ENCODE data around the gene ABCB4.

The ABCB4 gene

DNA sequence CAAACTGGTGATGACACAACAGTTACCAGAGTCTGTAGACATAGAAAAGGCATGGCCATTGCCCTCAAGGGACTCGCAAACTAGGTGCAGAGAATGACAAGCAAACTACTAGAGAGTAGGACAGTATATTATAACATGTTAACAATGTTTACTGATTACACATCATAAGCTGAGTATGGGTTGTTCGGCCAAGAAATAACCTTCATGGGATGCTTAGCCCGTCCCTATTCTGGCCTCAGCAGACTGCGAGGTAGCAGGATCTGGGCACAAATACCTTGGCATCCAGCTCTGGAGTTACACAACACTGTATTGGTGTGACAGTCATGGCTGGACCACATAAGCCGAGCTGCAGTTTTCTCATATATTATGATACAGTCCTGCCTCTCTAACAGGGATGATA, 51.4 kb downstream of the ABCB4 start:
- no peak for DNase-seq (ENCODE audit: low read depth)

DNA sequence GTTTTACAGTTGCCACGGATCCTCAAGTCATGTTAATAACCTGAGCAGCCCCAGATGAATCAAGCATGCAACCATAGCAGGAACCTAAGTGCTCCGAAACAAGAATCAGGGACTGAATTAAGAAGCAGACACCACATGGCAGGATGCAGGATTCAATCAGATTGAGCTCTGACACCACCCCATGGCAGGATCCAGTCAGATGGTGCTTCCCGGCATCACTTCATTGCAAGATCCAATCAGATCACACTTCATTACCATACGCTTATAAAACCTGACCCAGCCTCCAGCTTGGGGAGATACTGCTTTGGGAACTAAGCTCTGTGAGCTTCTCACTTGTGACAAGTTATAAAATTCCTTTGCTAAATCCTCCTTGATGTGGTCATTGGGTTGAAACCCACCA, 55.3 kb downstream of the ABCB4 start:
- DNase-seq (ENCODE audit: low read depth) = no peak

DNA sequence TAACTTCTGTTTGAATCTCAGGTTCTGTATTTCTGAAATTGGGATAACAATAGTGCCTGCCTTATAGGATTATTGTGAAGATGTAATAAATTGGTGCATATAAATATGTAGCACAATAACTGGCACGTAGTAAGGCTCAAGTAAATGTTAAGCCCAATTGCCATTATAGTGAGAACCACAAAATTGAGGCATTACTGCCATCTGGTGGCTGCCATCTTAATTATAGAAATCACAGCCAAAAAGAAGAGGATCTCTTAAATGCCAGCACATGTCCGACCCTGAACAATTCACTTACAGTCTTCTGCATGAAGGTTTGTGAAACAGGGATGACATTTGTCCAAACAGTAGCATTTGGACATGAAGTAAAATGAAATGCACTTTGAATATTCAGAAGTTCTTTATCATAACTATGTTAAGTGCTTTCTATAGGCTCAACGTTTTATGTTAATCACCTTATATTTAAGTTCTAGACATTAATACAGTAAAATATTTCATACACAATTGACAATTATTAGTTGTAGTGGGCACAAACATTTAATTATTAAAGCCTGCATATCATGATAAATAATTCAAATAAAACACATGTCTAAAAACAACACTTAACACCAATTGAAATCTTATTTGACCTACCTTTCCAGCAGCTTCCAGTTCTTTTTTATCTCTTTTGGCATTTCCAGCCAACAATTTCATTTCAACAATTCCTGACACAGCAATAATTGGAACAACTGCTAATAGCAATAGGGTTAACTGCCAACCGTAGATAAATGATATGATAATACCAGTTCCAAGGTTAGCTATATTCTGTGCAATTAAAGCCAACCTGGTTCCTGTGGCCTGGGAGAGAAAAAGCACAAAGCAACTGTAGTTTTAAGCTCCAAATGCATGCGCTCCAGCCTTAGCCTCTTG, 58.5 kb downstream of the ABCB4 start:
- peak; percentile 62 for DNase-seq (ENCODE audit: low read depth)

DNA sequence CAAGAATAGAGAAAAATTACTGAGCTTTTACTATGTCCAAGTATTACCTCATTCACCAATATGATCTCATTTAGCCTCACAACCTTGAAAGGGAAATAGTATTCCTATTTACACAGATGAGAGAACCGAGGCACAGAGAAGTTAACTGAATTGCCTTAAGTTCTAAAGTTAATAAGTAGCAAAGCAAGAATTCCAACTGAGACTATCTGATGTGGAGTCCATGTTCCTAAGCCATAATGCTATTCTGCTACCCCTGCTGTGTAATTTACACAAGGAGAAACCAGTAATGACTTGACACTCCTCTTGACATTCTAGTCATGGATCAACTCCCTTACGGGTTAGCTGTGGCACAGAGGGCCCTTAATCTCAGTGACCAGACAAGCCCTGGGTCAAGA, 60.7 kb downstream of the ABCB4 start:
- DNase-seq (ENCODE audit: low read depth) = no peak

DNA sequence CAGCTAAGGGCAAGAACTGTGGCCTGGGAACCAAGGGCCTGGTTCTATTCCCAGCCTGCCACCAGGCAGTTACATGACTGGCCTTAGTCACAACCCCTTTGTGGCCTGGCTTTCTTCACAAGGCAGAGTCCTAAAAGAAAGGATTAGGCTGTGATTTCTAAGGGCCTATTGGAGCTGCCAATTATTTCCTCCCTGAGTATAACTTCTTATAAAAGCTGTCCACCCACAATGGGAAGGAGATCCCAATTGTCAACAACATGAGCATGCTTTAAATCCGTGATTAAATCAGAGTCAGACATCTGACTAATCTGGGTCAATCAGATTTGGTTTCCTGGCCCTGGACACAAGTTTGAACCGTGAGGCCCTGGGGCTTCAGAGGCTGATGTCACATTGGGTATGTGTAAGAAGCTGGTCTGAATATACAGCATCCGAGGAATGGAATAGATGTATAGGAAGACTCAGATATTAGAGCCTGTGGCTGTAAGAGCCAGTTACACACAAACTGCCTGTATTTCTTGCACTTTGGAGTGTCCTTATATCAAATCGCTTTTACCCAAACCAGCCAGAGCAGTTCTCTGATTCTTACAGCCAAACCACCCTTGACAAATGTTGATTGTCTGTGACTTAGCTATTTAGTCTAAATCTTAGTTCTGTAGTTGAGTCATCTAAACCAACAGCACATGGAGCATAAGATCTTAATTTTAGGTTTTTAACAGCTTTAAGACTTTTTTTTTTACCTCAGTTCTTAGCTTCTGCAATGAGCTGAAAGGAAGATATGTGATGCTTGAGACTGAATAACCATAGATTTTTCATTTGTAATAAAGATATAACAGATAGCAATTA, 61.3 kb downstream of the ABCB4 start:
- no peak for DNase-seq (ENCODE audit: low read depth)

DNA sequence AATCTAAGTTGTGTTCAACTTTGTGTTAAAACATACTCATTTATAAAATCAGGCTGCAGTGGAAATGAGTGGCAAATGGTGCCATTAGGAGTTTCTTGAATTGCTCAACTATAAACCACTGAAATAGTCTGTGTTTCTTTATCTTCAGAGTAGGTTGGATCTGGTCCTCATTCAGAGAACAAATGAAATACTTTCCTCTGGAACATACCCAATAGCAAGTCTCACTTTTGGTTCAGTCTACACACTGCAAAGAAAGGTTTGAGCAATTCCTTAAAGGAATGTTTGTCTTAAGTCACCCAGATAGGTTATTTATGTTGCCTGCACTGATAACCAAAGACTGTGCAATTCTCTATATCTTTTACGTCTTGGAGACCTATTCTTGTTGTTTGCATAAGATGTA, 62.5 kb downstream of the ABCB4 start:
- no peak for DNase-seq (ENCODE audit: low read depth)

DNA sequence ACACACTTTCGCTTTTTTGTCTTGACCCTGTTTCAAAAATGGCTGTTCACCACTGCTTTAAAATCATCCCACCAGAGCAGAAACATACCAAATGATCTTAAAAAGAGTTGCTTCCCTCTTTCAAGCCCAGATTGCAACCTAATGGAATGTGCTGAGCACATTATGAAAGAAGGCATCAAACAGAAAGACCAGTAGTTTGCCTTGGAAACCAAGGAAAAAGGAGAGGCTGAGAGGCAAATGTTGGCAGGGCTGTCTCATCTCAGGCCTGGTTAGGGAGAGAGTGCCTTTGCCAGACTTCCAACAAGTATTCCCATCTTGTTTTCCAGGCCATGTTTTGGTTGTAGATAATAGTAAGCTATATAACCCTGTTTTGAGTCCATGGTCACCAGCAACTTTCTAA, 64.3 kb downstream of the ABCB4 start:
- no peak for DNase-seq (ENCODE audit: low read depth)

DNA sequence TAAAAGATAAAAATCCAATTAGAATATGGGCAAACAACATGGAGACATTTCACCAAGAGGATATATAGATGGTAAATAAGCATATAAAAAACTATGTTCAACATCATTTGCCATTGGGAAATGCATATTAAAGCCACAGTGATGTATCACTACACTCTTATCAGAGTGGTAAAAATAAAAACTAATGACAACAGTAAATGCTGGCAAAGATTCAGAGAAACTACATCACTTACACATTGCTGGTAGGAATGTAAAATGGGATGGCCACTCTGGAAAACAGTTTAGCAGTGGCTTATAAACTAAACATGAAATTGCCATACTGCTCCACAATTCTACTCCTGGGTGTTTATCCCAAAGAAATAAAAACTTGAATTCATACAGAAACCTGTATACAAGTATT, 70.8 kb downstream of the ABCB4 start:
- DNase-seq (ENCODE audit: low read depth) = no peak

DNA sequence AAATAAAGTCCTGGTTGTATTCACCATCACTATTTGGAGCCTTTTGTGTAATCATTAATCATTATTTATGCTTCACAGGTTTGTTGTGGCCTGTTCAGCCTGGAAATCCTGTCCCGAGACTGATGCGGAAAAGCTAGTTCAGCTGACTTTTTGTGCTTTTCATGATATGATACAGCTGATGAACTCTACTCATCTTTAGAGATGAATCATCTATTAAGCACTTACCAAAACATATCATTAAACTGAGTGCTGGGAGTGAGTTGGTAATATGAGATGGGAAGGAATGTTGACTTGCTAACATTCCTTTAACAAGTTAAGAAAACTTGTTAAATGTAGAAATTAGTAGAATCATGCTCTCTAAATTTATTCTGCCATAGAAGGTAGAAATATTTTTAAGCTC, 77.0 kb downstream of the ABCB4 start:
- no peak for DNase-seq (ENCODE audit: low read depth)

DNA sequence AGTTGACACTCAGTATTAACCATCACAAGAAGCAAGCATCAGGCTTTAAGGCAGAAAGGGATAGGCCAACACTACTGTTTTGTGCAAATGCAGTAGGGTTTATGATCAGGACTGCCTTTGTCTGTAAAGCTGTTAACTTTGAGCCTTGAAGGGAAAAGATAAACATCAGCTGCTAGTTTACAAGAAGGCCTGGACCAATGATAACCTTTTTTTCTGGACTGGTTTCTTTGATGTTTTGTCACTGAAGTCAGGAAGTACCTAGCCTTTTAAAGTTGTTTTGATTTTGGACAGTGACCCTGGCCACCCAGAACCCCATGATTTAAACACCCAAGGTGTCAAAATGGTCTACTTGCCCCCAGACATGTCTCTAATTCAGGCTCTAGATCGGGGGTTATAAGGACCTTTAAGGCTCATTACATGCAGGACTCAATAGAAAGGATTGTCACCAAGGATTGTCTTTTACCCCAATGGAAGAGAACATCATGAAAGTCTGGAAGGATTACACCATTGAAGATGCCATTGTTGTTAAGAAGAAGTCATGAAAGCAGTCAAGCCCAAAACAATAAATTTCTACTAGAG, 79.9 kb downstream of the ABCB4 start:
- no peak for DNase-seq (ENCODE audit: low read depth)

DNA sequence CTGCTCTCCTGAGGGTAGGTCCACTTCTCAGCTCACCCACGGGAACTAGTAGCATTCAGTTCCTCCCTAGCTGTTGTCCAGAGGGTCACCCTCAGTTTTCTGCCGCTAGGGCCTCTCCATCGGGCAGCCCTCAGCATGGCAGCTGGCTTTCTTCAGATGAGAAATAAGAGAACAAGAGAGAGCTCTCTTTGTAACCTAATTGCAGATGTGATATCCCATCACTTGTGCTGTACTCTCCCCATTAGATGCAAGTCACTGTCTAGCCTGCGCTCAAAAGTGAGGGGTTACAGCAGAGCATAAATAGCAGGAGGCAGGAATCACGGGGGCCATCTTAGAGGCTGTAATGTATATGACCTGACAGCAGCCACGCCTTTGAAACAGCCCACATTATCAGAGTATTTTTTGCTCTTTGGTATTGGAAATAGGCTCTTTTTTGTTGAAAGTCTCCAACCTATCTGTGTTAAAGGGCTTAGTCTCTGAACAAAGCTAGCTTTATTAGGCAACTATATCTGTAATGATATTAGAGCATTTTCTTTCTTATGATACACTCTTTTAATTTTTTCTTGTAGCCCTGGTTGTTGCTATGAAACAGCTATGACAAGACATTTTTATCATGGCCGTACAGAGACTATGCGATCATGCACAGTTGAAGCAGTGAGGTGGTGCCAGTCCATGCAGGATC, 84.3 kb downstream of the ABCB4 start:
- DNase-seq (ENCODE audit: low read depth) = no peak

DNA sequence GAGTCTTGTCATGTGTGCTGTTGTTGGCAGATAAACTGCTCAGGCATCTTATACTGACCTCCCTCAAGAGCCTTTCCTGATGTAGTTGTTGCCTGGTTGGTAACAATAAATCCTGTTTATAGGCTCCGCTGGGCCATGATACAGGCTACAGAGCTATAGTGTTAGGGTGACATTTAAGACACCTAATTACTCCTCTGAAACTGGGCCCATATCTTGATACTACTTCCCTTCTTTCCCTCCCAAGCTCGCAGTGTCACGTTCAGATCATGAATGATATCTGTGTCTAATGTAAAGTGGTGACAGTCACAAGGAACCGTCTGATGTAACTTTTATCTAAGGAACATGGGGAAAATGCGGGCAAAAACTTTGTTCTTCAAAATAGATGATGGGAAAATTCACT, 94.6 kb downstream of the ABCB4 start:
- DNase-seq (ENCODE audit: low read depth) = no peak

DNA sequence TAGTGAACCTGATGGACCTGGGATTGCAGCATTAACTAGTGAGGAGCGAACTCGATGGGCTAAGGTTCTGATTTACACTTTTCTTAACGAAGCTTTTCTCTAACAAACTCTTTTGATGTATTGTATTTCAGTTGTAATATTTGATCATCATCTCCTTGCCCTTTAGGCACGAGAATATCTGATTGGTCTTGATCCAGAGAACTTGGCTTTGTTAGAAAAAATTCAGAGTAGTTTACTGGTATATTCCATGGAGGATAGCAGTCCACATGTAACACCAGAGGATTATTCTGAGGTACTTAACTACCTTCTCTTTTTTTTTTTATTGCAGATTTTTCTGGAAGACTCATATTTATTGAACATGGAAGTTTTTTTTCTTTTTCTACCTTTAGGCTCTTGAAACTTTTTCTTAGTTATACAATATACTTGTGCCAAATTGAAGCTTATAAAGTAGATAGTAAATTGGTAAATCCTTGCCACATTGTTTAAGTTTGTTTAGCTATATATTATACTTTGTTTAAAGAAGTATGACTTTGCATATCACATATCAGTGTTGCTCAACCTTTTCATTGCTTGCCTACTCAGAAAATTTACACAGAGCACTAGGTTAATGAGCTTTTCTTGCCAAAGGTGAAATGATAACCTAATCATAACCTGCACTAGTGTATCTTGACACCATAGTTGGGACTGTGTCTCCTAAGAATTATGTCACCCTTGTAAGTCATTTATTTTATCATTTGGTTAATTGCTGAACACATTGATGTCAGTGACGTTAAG, 99.6 kb downstream of the ABCB4 start:
- DNase-seq (ENCODE audit: low read depth) = no peak

DNA sequence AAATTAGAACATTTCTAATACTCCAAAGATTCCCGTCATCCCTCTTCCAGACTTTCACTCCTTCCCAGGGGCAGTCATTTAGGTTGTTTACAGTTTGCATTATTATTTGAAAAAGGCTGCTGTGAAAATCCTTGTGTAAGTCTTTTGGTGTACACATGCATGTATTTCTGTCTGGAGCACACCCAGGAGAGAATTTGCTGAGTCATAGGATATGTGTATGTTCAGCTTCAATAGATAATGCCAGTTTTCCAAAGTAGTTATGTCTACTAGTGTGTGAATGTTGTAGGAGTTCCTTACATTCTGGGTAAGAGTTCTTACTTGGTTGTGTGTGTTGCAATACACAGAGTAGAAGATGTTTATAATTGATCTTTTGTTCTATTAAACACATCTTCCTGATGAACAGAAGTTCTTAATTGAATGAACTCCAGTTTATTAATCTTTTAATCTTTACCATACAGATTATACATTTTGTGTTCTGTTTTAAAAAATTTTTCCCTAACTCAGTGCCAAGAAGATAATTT, 104.8 kb downstream of the ABCB4 start:
- DNase-seq (ENCODE audit: low read depth) = no peak

DNA sequence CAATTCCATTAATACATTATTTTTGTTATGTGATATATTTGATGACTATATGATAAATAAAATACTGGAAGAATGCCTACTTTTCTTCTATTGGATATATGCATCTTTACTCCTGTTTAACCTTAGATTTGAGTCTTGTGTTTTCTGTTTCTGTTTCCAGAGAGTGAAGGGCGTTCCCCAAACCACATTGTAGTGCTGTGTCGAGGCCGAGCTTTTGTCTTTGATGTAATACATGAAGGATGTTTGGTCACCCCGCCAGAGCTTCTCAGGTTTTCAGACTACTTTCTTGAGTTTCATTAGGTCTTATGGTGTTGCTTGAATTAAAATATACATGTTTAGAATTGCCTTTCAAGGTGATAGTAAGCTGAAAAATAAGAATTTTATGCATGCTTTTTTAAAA, 106.3 kb downstream of the ABCB4 start:
- DNase-seq (ENCODE audit: low read depth) = no peak

DNA sequence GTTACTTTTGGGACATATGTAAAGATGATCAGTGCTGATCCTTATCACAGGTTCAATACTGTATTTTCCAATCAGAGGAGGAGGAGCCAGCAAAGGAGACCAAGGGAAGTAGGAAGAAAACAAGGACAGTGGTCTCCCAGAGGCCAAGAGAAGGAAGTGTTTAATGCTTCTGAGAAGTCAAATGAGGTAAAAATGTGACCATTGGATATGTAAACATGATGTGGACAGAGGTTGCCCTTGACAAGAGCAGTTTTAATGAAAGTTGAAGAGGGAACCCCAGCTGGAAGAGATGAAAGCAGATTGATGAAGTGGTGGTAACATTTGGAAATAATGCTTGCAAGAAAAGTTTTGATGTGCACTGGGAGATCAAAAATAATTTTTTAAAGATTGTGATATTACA, 111.2 kb downstream of the ABCB4 start:
- DNase-seq (ENCODE audit: low read depth) = no peak

DNA sequence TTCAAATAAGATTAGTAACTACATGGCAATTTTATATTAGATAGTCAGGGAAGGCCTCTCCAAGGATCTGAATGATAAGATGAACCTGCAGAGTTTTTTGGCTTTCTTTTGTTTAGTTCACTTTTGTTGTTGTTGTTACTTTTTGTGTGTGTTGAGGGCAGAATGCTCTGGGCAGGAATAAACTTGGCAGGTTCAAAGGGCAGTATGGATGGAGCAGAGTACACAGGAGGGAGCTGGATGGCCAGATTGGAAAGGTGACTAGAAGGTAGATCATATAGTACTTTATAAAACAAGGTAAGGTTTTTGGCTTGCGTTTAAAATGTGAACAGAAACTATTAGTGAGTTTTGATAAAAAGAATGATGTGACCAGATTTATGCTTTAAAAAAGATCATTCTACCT, 112.1 kb downstream of the ABCB4 start:
- no peak for DNase-seq (ENCODE audit: low read depth)

DNA sequence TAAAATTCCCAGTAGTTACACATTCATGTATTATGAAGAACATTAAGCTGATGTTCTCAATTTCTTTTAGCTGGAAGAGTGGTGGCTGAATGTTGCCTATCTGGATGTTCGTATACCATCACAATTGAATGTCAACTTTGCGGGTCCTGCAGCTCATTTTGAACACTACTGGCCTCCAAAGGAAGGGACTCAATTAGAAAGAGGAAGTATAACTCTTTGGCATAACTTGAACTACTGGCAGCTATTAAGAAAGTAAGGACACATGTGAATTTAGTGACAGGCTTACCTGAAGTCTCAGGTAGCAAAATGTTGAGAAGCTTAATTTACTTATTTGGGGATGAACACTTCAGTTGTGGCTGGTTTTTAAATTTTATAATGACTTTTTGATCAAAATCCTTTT, 114.2 kb downstream of the ABCB4 start:
- DNase-seq (ENCODE audit: low read depth) = no peak

DNA sequence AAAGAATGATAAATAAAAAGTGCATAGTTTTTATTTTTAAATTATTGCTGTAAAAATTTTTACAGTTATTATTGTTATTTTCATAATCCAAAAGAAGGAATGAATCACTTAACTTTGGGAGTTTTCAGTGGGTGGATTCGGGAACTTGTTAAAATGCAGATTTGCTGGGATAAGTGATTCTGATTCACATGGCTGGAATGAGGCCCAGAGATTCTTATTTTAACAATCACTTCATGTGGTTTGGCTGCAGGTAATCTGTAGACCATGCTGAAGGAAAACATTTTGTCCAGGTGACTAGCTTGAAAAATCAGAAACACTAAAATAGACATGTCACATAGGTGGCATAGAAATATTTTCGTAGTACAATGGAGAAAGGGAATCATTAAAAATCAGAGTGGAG, 116.1 kb downstream of the ABCB4 start:
- no peak for DNase-seq (ENCODE audit: low read depth)

DNA sequence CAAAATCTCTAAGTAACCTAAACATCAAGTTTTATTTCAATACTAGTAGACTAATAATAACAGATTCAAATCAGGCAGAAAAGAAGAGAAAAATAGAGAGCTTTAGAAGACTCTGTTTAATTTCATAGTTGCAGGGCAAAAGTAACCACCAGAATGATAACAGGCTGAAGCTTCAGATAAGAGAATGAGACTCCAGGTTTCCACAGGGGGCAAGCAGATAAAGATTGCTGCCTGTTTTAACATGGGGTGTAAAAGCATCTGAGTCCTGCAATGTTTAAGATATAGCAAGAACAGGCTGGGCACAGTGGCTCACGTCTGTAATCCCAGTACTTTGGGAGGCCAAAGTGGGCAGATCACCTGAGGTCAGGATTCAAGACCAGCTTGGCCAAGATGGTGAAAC, 119.0 kb downstream of the ABCB4 start:
- no peak for DNase-seq (ENCODE audit: low read depth)

DNA sequence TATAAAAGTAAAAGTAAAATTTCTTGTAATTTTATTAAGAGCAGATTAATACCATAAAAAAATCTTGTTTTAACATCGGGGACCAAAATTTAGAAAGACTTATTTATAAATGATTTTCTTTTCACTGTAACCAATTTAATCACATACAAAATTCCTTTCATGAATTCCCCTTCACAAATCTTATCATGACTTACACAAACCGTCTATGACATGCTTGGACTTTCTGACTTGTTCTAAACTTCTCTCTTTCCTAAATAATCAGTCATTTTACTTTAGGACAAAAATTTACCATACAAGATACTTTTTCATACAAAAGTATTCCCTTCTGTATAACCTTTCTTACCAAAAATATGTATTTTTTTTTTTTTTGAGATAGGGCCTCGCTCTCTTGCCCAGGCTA, 120.7 kb downstream of the ABCB4 start:
- no peak for DNase-seq (ENCODE audit: low read depth)
